K562 (cell line): ENCODE data around the gene KCND3.

Experiments used
- CAMTA2 ChIP-seq: fragments of 250-450 bp; sonication (Bioruptor Pico); conservative IDR thresholded peaks from 2 replicates; pipeline ENCODE4 v1.5.1; 2022
- HDAC2 ChIP-seq: fragments of 450-650 bp; IDR thresholded peaks from 2 replicates; pipeline ENCODE4 v1.6.1; 2016; ENCODE audit warnings: mild to moderate bottlenecking
- MAFK ChIP-seq: IDR thresholded peaks from 2 replicates; pipeline ENCODE4 v1.6.1; 2011; ENCODE audit warnings: low read length, improper control_type of control experiment
- NR1H2 ChIP-seq: sonication (generic); formaldehyde crosslinking; IDR thresholded peaks from 2 replicates; pipeline ENCODE4 v1.4.0; 2020; ENCODE audit warnings: mild to moderate bottlenecking, missing genetic modification reagents
- NRF1 ChIP-seq, 2 experiments: fragments of 450-650 bp; IDR thresholded peaks in 1 of 2; conservative IDR thresholded peaks in 1 of 2; 2 replicates each; pipeline ENCODE4 v1.6.1; 2014; ENCODE audit warnings: mild to moderate bottlenecking in 2 of 2
- PHF8 ChIP-seq: fragments of 200-600 bp; sonication (generic); IDR thresholded peaks from 2 replicates; pipeline ENCODE4 v1.6.1; 2012; ENCODE audit warnings: mixed run types, mild to moderate bottlenecking, inconsistent platforms, low read length, moderate library complexity, borderline replicate concordance
- POLR2A ChIP-seq: fragments of 450-650 bp; conservative IDR thresholded peaks from 2 replicates; pipeline ENCODE4 v1.6.1; 2016
- RCOR1 ChIP-seq, 2 experiments: IDR thresholded peaks; 2 replicates each; pipeline ENCODE4 v1.6.1; 2012; ENCODE audit warnings: low read depth in 2 of 2, low read length in 2 of 2, borderline replicate concordance in 1 of 2, improper control_type of control experiment in 1 of 2
- SP2 ChIP-seq: IDR thresholded peaks from 2 replicates; pipeline ENCODE4 v1.6.1; 2011; ENCODE audit warnings: mild to moderate bottlenecking, low read depth, low read length, moderate library complexity; ENCODE audit not compliant: poor library complexity, severe bottlenecking; ENCODE audit errors: extremely low read depth
- TEAD1 ChIP-seq, 2 experiments: fragments of 450-650 bp in 1 of 2; sonication (generic) in 1 of 2; formaldehyde crosslinking; IDR thresholded peaks; 2 replicates each; pipeline versions ENCODE4 v1.4.0 to v1.8.0; 2020 to 2022; ENCODE audit warnings: mild to moderate bottlenecking in 2 of 2, missing genetic modification reagents in 1 of 2
- ZNF274 ChIP-seq: IDR thresholded peaks from 2 replicates; pipeline ENCODE4 v1.6.1; 2011; ENCODE audit warnings: low read depth, mild to moderate bottlenecking, low read length, moderate library complexity, borderline replicate concordance
- ZNF644 ChIP-seq: fragments of 200-800 bp; sonication (Bioruptor generic); IDR thresholded peaks from 2 replicates; pipeline ENCODE4 v1.6.1; 2016; ENCODE audit warnings: low read depth, missing genetic modification characterization, missing compliant biosample characterization
- TF ChIP-seq, protein P1 (sequence below), 3 experiments: IDR thresholded peaks in 2 of 3; conservative IDR thresholded peaks in 1 of 3; 2 replicates each; pipeline ENCODE4 v1.5.1; 2011 to 2012; ENCODE audit warnings: low read length in 3 of 3, mild to moderate bottlenecking in 3 of 3, control low read depth in 2 of 3, improper control_type of control experiment in 1 of 3, inconsistent platforms in 1 of 3, low read depth in 1 of 3, mixed read lengths in 1 of 3, moderate library complexity in 1 of 3; ENCODE audit not compliant: insufficient read depth in 2 of 3

DNA sequence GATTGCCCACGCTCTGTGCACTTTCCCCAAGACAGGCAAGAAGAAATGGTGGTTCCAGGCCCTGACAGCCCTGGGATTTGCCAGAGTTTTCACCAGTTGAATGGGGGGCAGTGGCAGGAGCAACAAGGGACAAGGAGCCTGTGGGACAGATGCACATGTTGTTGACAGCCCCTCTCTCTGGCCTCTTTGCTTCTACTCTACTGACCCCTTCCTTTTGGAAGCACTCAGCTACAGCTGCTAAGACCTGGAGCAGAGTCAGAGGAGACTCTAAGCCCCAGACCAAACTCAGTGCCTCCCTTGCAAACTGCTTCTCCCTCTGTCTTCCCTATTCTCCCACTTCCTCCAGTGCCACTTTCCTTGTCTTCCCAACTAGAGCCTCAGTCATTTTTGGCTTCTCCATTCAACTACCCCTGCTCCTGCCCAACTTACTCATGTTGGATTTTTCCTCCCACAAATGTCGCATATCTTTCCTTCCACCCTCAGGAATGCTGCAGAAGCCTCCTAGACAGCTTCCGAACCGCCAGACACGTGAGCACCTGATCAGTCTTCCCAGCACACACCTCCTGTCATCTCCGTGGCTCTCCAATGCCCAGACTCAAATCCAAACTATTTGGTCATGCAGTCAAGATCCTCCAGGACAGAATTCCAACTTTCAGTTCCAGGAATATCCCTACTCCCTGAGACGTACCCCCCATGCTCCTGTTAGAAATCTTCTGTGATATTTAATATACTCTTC lies 259.4 kb downstream of the KCND3 start:
- TF ChIP-seq POLR2A (no peak), PHF8 (no peak), HDAC2 (no peak), TEAD1 (CRISPR knock-in tag; IDR thresholded peaks at IDR 0.05) (no peak), RCOR1 (IDR thresholded peaks at IDR 0.05; ENCODE audit: borderline replicate concordance in 1 of 2, low read depth in 2 of 2, low read length in 2 of 2) (no peak), NR1H2 (CRISPR knock-in tag) (no peak), CAMTA2 (CRISPR knock-in tag) (no peak), SP2 (no peak), ZNF644 (tag) (no peak), NRF1 (conservative IDR thresholded peaks at IDR 0.05 in 1 of 2, IDR thresholded peaks at IDR 0.05 in 1 of 2) (no peak), MAFK (no peak), ZNF274 (no peak)
- TF ChIP-seq, protein P1, sequence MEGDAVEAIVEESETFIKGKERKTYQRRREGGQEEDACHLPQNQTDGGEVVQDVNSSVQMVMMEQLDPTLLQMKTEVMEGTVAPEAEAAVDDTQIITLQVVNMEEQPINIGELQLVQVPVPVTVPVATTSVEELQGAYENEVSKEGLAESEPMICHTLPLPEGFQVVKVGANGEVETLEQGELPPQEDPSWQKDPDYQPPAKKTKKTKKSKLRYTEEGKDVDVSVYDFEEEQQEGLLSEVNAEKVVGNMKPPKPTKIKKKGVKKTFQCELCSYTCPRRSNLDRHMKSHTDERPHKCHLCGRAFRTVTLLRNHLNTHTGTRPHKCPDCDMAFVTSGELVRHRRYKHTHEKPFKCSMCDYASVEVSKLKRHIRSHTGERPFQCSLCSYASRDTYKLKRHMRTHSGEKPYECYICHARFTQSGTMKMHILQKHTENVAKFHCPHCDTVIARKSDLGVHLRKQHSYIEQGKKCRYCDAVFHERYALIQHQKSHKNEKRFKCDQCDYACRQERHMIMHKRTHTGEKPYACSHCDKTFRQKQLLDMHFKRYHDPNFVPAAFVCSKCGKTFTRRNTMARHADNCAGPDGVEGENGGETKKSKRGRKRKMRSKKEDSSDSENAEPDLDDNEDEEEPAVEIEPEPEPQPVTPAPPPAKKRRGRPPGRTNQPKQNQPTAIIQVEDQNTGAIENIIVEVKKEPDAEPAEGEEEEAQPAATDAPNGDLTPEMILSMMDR (IDR thresholded peaks at IDR 0.05 in 2 of 3, conservative IDR thresholded peaks at IDR 0.05 in 1 of 3; ENCODE audit: insufficient read depth in 2 of 3, low read depth in 1 of 3, low read length in 3 of 3): no peak
